K562 (cell line): Measurements from ENCODE around the gene BAG1. TPM values are rescaled to one million over a fixed set of nuclear protein-coding genes. Genes with fewer than 3 reads are reported as not detected.
A peak's percentile ranks its signal among the peaks of the same experiment; 100 is the strongest.

Experiments
- ESRRA ChIP-seq: fragments of 450-650 bp; IDR thresholded peaks from 2 replicates; pipeline ENCODE4 v1.6.1; 2014; ENCODE audit warnings: low read depth, mild to moderate bottlenecking, moderate library complexity, borderline replicate concordance
- HDGF ChIP-seq: fragments of 450-650 bp; IDR thresholded peaks from 2 replicates; pipeline ENCODE4 v1.6.1; 2016
- MIER1 ChIP-seq: fragments of 450-650 bp; IDR thresholded peaks from 2 replicates; pipeline ENCODE4 v1.6.1; 2016; ENCODE audit warnings: antibody characterized with exemption, mild to moderate bottlenecking, low read depth
- NCOA2 ChIP-seq, 2 experiments: fragments of 450-650 bp; IDR thresholded peaks; 2 replicates each; pipeline ENCODE4 v1.6.1; 2018; ENCODE audit warnings: mild to moderate bottlenecking in 2 of 2, moderate library complexity in 1 of 2; ENCODE audit not compliant: partially characterized antibody in 2 of 2
- TSC22D4 ChIP-seq: fragments of 450-650 bp; IDR thresholded peaks from 2 replicates; pipeline ENCODE4 v1.6.1; 2016; ENCODE audit warnings: missing genetic modification characterization, missing biosample characterization, control low read depth
- ZKSCAN8 ChIP-seq: fragments of 200-800 bp; sonication (Bioruptor generic); IDR thresholded peaks from 2 replicates; pipeline ENCODE4 v1.6.1; 2016; ENCODE audit warnings: missing genetic modification characterization, missing compliant biosample characterization
- ZNF232 ChIP-seq: sonication (generic); formaldehyde crosslinking; IDR thresholded peaks from 2 replicates; pipeline ENCODE4 v1.8.0; 2022; ENCODE audit warnings: mild to moderate bottlenecking, missing genetic modification reagents
- polyA plus RNA-seq, 8 experiments: library from polyadenylated mRNA; depleted of rRNA in 4 of 8; stranded (reverse) in 5 of 8; unstranded in 3 of 8; fragments of >200 nt; fragmentation: Nextera tagmentation in 2 of 8; fragmentation: Illumina TruSeq in 1 of 8; extraction: Ambion mirVana in 2 of 8; extraction: Trizol in 1 of 8; gene quantifications; 2 replicates each; pipeline versions ENCODE4 v1.2.1 to v1.2.3, GENCODE V29; 2011 to 2014; ENCODE audit warnings: inconsistent platforms in 1 of 8, missing spikeins in 1 of 8
- total RNA-seq, 7 experiments: library from RNA; depleted of rRNA in 6 of 7; stranded (reverse); fragments of >200 nt in 6 of 7; fragmentation: Illumina TruSeq in 2 of 7; extraction: Trizol in 2 of 7; gene quantifications; 2 replicates each; pipeline versions ENCODE4 v1.2.1 to v1.2.3, GENCODE V29; 2011 to 2021; ENCODE audit warnings: low replicate concordance in 1 of 7
- TF ChIP-seq, protein P1 (sequence below): sonication (generic); formaldehyde crosslinking; IDR thresholded peaks from 2 replicates; pipeline ENCODE4 v1.8.0; 2022; ENCODE audit warnings: mild to moderate bottlenecking, missing genetic modification reagents
- TF ChIP-seq, protein P2 (sequence below): sonication (generic); formaldehyde crosslinking; IDR thresholded peaks from 2 replicates; pipeline ENCODE4 v1.8.0; 2022; ENCODE audit warnings: missing genetic modification reagents, mild to moderate bottlenecking, moderate library complexity, borderline replicate concordance
- TF ChIP-seq, protein P3 (sequence below): fragments of 200-600 bp; sonication (generic); IDR thresholded peaks from one replicate; pipeline ENCODE4 v1.6.1; 2012; ENCODE audit warnings: mild to moderate bottlenecking, low read depth, low read length, inconsistent platforms
- TF ChIP-seq, protein P4 (sequence below): sonication (generic); formaldehyde crosslinking; IDR thresholded peaks from 2 replicates; pipeline ENCODE4 v1.8.0; 2022; ENCODE audit warnings: missing genetic modification reagents, mild to moderate bottlenecking, borderline replicate concordance

The BAG1 gene
- total and polyA plus RNA-seq, 9 of the 15 experiments (the other 6 are each of a cell fraction or from before 2014, with no cell fraction given) = 9.7 to 106 (median 56.9) TPM

DNA sequence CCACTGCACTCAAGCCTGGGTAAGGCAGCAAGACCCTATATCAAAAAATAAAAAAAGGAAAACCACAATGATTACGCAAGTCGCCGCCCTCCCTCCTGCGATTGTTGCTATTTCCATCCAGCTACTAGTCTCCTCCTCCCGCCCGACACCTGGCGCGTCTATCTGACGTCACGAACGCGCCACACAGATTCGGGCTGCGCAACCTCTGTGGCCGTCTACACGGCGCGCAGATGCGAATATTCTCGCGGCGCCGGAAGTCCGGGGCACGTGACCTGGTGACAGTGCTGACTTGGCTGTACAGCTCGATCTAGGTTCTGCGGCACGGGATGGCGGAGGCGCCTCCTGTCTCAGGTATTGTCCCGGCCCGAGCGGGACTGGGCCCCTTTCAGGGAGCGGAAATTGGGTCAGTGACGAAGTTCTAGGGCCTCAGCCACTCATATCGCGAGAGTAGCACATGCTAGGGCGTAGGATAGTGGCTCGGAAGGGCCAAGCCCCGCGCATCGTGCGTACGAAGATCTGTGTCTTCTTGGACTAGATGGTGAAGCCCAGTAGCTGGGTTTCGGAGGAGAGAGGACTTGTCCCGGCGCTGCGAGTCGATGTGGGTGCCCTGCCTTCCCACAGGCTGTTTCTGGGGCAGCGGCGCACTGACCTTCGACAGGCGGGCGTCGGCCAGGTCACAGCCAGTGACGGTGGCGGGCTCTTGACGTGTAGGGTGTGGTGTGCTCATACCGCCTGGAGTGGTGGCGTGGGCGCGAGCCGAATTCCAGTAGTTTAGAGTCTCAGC is 25.9 kb upstream of the BAG1 start, which contains the start of gene NFX1 (continued):
- no peak; the same call in 1 of the 2 replicates for TF ChIP-seq ZNF232 (CRISPR knock-in tag)
- TF ChIP-seq, protein P1, sequence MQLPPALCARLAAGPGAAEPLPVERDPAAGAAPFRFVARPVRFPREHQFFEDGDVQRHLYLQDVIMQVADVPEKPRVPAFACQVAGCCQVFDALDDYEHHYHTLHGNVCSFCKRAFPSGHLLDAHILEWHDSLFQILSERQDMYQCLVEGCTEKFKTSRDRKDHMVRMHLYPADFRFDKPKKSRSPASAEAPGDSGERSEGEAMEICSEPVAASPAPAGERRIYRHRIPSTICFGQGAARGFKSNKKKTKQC (CRISPR knock-in tag) = peak; percentile 31; the same call in 1 of the 2 replicates
- TF ChIP-seq, protein P2, sequence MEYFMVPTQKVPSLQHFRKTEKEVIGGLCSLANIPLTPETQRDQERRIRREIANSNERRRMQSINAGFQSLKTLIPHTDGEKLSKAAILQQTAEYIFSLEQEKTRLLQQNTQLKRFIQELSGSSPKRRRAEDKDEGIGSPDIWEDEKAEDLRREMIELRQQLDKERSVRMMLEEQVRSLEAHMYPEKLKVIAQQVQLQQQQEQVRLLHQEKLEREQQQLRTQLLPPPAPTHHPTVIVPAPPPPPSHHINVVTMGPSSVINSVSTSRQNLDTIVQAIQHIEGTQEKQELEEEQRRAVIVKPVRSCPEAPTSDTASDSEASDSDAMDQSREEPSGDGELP (CRISPR knock-in tag) = peak; percentile 85
- TF ChIP-seq, protein P3, sequence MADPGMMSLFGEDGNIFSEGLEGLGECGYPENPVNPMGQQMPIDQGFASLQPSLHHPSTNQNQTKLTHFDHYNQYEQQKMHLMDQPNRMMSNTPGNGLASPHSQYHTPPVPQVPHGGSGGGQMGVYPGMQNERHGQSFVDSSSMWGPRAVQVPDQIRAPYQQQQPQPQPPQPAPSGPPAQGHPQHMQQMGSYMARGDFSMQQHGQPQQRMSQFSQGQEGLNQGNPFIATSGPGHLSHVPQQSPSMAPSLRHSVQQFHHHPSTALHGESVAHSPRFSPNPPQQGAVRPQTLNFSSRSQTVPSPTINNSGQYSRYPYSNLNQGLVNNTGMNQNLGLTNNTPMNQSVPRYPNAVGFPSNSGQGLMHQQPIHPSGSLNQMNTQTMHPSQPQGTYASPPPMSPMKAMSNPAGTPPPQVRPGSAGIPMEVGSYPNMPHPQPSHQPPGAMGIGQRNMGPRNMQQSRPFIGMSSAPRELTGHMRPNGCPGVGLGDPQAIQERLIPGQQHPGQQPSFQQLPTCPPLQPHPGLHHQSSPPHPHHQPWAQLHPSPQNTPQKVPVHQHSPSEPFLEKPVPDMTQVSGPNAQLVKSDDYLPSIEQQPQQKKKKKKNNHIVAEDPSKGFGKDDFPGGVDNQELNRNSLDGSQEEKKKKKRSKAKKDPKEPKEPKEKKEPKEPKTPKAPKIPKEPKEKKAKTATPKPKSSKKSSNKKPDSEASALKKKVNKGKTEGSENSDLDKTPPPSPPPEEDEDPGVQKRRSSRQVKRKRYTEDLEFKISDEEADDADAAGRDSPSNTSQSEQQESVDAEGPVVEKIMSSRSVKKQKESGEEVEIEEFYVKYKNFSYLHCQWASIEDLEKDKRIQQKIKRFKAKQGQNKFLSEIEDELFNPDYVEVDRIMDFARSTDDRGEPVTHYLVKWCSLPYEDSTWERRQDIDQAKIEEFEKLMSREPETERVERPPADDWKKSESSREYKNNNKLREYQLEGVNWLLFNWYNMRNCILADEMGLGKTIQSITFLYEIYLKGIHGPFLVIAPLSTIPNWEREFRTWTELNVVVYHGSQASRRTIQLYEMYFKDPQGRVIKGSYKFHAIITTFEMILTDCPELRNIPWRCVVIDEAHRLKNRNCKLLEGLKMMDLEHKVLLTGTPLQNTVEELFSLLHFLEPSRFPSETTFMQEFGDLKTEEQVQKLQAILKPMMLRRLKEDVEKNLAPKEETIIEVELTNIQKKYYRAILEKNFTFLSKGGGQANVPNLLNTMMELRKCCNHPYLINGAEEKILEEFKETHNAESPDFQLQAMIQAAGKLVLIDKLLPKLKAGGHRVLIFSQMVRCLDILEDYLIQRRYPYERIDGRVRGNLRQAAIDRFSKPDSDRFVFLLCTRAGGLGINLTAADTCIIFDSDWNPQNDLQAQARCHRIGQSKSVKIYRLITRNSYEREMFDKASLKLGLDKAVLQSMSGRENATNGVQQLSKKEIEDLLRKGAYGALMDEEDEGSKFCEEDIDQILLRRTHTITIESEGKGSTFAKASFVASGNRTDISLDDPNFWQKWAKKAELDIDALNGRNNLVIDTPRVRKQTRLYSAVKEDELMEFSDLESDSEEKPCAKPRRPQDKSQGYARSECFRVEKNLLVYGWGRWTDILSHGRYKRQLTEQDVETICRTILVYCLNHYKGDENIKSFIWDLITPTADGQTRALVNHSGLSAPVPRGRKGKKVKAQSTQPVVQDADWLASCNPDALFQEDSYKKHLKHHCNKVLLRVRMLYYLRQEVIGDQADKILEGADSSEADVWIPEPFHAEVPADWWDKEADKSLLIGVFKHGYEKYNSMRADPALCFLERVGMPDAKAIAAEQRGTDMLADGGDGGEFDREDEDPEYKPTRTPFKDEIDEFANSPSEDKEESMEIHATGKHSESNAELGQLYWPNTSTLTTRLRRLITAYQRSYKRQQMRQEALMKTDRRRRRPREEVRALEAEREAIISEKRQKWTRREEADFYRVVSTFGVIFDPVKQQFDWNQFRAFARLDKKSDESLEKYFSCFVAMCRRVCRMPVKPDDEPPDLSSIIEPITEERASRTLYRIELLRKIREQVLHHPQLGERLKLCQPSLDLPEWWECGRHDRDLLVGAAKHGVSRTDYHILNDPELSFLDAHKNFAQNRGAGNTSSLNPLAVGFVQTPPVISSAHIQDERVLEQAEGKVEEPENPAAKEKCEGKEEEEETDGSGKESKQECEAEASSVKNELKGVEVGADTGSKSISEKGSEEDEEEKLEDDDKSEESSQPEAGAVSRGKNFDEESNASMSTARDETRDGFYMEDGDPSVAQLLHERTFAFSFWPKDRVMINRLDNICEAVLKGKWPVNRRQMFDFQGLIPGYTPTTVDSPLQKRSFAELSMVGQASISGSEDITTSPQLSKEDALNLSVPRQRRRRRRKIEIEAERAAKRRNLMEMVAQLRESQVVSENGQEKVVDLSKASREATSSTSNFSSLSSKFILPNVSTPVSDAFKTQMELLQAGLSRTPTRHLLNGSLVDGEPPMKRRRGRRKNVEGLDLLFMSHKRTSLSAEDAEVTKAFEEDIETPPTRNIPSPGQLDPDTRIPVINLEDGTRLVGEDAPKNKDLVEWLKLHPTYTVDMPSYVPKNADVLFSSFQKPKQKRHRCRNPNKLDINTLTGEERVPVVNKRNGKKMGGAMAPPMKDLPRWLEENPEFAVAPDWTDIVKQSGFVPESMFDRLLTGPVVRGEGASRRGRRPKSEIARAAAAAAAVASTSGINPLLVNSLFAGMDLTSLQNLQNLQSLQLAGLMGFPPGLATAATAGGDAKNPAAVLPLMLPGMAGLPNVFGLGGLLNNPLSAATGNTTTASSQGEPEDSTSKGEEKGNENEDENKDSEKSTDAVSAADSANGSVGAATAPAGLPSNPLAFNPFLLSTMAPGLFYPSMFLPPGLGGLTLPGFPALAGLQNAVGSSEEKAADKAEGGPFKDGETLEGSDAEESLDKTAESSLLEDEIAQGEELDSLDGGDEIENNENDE = no peak
- peak; percentile 68 for TF ChIP-seq ESRRA
- TF ChIP-seq NCOA2 (IDR thresholded peaks at IDR 0.05; ENCODE audit: partially characterized antibody in 2 of 2) = peak in 1 of 2 experiments; percentile 65
- no peak for TF ChIP-seq MIER1
- no peak for TF ChIP-seq TSC22D4 (tag)
- TF ChIP-seq ZKSCAN8 (CRISPR knock-in tag) = no peak
- TF ChIP-seq, protein P4, sequence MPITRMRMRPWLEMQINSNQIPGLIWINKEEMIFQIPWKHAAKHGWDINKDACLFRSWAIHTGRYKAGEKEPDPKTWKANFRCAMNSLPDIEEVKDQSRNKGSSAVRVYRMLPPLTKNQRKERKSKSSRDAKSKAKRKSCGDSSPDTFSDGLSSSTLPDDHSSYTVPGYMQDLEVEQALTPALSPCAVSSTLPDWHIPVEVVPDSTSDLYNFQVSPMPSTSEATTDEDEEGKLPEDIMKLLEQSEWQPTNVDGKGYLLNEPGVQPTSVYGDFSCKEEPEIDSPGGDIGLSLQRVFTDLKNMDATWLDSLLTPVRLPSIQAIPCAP (CRISPR knock-in tag) = no peak
- no peak for TF ChIP-seq HDGF
